Left forelimb (tissue), 1 donor: ENCODE data around the gene GAK.
"Not testable (repeated sequence)": the region's sequence is repeated elsewhere in the genome, so short reads cannot be mapped to it uniquely, and the experiment has no call there.

Experiments
- DNase-seq: peaks from one replicate; pipeline ENCODE4 v3.0.0-alpha.2; 2018; ENCODE audit warnings: low spot score

GAK gene

GRCh38 chr4:952881-953573 is 20.9 kb upstream of the GAK start:
- peak; percentile 54 for DNase-seq

DNA sequence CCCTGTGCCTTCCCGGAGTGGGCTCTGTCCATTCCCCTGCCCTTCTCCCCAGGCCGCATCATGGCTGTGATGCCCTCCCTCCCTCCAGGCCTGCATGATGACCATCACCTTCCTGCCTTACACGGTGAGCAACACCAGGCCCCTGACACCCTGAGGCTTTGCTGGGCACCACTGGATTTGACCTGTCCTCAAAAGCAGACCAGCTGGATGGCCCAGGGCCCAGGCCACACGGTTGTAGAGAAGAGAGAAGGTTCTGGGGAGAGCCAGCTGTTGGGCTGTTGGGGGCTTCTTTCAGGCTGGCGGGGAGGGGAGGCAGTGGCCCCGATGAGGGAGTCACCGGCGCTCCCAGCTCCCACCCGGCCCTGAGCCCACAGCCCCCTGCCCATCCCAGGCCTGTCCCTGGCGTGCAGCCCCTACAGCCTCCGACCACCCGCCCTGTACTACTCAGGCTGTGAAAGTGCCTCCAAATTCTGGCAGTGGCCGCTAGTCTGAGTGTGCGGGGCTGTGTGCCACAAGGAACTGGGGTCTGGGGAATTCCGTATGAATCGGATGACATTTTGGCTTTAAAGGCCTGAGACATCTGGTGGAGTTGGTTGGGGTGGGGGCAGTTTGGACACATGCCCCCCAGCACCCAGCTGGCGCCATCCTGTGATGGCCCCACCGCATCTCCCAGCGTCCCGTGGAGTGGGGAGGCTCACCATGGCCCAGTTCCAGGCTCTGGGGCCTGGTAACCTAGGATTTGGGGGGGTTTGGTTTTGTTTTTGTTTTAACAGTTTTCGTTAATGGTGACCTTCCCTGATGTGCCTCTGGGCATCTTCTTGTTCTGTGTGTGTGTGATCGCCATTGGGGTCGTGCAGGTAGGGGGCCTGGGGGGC is 19.7 kb upstream of the GAK start:
- peak; percentile 51 for DNase-seq

DNA sequence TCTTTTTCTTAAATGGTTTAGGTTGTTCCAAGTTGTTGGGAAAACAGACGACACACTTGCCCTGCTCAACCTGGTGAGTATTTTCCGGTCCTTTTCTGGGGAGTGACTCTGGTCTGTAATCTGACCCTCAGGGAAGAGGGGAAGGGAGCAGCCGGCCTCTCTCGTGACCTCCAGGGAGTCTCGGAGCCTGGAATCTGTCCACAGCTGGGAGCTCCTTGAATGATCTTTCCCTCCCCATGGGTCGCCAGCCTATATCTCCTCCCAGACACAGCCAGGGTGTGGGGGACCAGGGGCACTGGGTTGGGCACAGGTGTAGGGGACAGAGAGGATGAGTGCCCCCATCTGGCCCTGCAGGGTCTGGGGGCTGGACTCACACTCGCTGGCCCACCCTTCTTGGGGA is 19.1 kb upstream of the GAK start:
- peak; percentile 52 for DNase-seq

- no peak for DNase-seq
Measured at GRCh38 chr4:950136-951020, 18.3 kb upstream of the GAK start.

- no peak for DNase-seq
Measured at GRCh38 chr4:949656-950055, 17.5 kb upstream of the GAK start.

DNA sequence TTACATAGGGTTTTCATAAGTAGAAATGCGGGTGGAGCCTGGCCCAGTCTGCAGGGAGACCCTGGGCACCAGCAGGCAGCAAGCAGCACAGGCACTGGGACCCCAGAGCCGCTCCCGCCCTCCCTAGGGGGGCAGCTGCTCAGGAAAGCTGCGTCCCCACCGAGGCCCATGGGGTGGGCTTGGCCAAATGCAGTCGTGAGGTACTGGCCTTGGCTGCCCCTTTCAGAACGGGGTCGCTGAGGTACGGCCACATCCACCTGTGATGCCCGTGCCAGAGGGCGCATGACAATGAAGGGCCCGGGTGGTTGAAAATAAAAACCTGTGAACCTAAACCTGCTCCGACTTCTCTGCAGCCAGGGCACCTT is 16.8 kb upstream of the GAK start:
- no peak for DNase-seq

- DNase-seq, result no peak
Measured at GRCh38 chr4:948101-948935, 16.2 kb upstream of the GAK start.

DNA sequence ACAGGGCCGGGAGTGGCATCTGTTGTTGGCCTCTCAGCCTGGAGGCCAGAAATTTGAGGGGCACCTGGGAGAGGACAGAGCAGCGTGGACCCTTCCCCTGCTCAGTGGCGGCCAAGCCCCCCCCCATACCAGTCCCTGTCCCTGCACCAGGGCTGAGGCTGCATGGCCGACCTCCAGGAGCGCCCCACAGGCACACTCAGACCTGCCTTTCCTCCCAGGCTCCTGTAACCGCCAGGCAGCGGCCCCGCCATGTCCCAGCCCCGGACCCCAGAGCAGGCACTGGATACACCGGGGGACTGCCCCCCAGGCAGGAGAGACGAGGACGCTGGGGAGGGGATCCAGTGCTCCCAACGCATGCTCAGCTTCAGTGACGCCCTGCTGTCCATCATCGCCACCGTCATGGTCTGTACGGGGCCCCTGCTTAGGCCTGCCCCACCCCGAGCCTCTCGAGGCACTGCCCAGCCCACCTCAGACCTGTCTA is 15.4 kb upstream of the GAK start:
- DNase-seq, result no peak

- DNase-seq, result no peak
Measured at GRCh38 chr4:946517-947471, 14.7 kb upstream of the GAK start.

DNA sequence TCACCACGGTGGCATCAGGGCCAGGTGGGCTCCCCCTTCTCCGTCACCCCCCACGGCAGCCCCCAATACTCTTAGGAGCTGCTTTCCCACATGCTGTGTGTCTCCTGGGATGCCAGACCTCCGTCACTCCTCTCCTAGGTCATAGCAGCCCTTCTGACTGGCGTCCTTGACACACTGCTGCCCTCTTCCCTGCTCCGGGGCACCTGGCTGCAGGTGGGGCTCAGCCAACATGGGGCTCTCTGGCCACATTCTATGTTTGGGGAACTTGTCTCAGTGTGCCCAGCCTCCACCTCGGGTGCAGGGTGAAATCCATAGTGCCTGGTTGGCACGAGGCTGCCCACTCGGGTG is 14.0 kb upstream of the GAK start:
- DNase-seq, result no peak

DNA sequence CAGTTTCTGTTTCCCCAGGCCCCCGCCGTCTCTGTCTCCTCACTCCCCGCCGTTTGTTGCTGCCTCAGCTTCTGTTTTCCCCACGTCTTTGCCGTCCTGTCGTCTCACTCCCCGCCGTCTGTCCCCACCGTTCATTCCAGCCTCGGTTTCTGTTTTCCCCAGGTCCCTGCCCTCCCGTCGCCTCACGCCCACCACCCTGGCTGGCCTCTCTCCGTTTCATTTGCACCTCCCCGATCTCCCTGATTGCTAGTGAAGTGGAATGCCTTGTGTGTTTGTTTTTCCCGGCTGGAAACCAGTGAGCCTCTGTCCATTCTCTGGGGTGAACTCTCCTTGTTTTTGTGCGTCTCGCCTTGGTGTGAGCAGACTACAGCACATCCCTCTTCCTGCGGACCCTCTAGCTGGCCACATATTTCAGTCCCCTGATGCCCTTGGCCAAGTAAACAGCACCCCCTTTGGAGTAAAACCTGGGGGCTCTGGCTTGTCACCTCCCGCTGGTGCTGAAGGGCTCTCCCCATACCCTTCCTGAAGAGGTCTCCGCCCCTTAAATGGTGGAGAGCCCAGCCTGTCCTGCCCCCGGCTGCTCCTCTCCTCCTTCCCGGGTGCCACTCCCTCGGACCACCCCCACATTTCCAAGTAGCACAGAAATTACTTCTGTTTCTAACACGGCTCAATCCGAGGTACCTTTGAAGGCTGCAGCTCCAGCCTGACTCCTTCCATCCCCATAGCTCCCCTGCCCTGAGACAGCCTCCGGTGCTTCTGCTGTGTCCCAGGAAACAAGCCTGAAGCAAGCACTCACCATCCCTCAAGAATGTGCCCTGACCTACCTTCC is 13.4 kb upstream of the GAK start:
- no peak for DNase-seq

- DNase-seq, result not testable (repeated sequence)
Measured at GRCh38 chr4:939508-939907, 7.4 kb upstream of the GAK start.

- no peak for DNase-seq
Measured at GRCh38 chr4:932713-933070, 576 bp upstream of the GAK start.

DNA sequence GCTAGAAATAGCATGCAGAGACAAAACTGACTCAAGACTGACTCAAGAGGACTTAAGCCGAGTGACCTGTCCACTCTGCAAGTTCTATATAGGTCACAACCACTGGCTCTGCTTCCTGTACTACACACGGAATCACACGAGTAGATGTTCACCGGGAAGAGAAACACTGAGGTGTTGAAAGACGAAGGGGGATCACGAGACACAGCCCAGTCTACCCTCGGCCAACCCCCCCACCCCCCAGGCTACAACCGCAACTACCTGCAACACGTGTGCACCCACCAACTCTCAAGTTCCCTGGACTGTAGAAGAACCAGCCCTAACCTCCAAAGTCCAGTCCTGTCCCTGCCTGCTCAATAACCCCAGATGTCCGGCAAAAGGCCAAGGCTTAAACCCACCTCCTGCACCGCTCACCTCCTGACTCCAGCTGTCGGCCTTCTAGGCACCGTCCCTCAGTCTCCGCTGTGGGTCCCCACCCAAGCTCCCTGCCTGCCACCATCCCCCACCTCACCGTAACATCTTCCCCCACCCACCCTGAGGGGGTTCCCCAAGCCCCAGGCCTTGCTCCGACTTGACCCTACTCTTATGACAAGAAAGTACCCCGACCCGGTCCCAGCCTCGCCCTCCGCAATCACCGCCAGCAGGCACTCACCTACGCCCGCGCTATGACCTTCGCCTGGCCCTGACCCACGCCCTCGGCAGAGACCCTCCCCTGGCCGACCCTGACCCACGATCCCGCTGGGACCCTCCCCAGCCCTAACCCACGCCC is 739 bp downstream of the GAK start:
- no peak for DNase-seq

- no peak for DNase-seq
Measured at GRCh38 chr4:930827-931193, 1.3 kb downstream of the GAK start.

DNA sequence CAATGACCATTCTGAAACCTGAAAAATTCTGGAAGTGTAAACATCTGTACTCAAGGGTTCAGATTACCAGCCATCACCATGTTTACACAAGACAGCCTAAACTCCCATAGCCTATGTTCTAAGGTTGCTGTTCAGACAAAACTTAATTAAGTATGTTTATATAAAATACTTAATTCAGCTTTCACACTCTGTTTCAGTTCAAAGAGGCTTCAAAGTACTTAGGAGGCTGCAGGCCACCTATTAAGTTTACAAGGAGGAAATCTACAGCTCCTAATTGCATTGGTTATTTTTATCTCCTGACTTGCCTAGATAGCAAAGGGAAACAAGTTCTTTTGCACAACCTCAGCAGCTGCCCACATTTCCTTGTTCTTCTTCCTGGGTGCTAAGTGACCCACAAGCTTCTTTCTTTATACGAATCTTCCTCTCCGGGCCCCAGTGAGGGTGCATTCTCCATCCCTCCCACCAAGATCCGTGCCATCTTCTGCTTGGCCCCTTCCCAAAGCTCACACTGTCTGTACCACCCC is 2.0 kb downstream of the GAK start:
- DNase-seq, result no peak

- DNase-seq, result no peak
Measured at GRCh38 chr4:929096-929765, 2.9 kb downstream of the GAK start.

GRCh38 chr4:927566-927965 is 4.5 kb downstream of the GAK start:
- not testable (repeated sequence) for DNase-seq
